Activated CD4-positive, alpha-beta T cell treated with anti-CD3 and anti-CD28 coated beads, Interleukin-2, amount 50 U/mL, for 4 hours (primary cell): ENCODE measurements around the gene MRGPRX4.

Experiments
- DNase-seq, 2 experiments: peaks; one replicate each; pipeline ENCODE4 v3.0.0-alpha.2; 2020

MRGPRX4 gene

DNA sequence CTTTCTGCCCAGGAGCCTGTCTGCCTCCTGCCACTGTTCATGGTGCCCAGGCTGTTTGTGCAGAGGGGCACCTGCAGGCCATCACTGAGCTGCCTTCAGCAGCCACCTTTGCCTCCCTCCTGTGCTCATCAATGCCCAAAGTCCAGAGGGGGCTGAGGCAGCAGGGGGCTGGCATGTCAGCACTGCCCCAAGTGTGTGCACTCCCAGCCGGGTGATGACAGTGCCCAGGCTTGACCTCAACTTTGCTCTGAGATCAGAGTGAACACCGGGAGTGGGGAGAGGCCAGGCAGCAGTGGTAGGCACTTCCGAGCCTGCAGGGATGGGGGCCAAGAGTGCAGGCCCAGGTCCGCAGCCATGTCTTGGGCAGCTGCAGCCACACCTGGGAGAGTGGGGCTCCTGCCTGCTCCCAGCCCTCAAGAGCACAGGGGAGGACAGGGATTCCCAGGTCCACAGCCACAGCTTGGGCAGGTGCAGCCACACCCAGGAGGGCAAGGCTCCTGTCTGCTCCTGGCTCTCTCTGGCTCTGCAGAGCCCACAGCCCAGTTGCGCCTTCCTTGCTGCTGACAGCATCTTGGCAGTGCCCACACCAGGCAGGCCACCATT is 48.7 kb downstream of the MRGPRX4 start:
- no peak for DNase-seq

GRCh38 chr11:18222814-18223421 is 50.3 kb downstream of the MRGPRX4 start:
- DNase-seq = no peak
